GM21526 (cell line): ENCODE data around the gene UBAC1.

Source experiments
- ATAC-seq: cut with Tn5 transposase; IDR thresholded peaks from one replicate; pipeline ENCODE4 v1.9.1; 2021; ENCODE audit warnings: moderate library complexity; ENCODE audit not compliant: unreplicated experiment, low FRiP score

The UBAC1 gene

GRCh38 chr9:135961277-135961715 lies at the start of gene UBAC1:
UBAC1 (minus strand) TSS chr9:135961373; CDS start chr9:135961162, 211 bp downstream.
- peak; percentile 75 for ATAC-seq

GRCh38 chr9:136010615-136011361 lies 49.6 kb upstream of the UBAC1 start:
- no peak for ATAC-seq

- ATAC-seq: no peak
Observed at GRCh38 chr9:136010176-136010575, 49.0 kb upstream of the UBAC1 start.

GRCh38 chr9:136009516-136009915 lies 48.3 kb upstream of the UBAC1 start:
- no peak for ATAC-seq

- ATAC-seq: no peak
Observed at GRCh38 chr9:136008693-136008997, 47.5 kb upstream of the UBAC1 start.

- no peak for ATAC-seq
Observed at GRCh38 chr9:136007934-136008692, 46.9 kb upstream of the UBAC1 start.

- ATAC-seq: no peak
Observed at GRCh38 chr9:136007276-136007933, 46.2 kb upstream of the UBAC1 start.

GRCh38 chr9:136006169-136006568 lies 45.0 kb upstream of the UBAC1 start:
- no peak for ATAC-seq

- ATAC-seq: no peak
Observed at GRCh38 chr9:136004712-136005111, 43.5 kb upstream of the UBAC1 start.

GRCh38 chr9:136004219-136004618 lies 43.0 kb upstream of the UBAC1 start:
- no peak for ATAC-seq

- no peak for ATAC-seq
Observed at GRCh38 chr9:136003411-136004218, 42.4 kb upstream of the UBAC1 start.

GRCh38 chr9:136002881-136003280 lies 41.7 kb upstream of the UBAC1 start:
- ATAC-seq: no peak

- no peak for ATAC-seq
Observed at GRCh38 chr9:136002215-136002614, 41.0 kb upstream of the UBAC1 start.

GRCh38 chr9:136001231-136001630 lies 40.1 kb upstream of the UBAC1 start:
- ATAC-seq: no peak

- no peak for ATAC-seq
Observed at GRCh38 chr9:135998410-135999071, 37.4 kb upstream of the UBAC1 start.

- no peak for ATAC-seq
Observed at GRCh38 chr9:135998016-135998380, 36.8 kb upstream of the UBAC1 start.

GRCh38 chr9:135997090-135998015 lies 36.2 kb upstream of the UBAC1 start:
- no peak for ATAC-seq

GRCh38 chr9:135995816-135996215 lies 34.6 kb upstream of the UBAC1 start:
- ATAC-seq: no peak

- no peak for ATAC-seq
Observed at GRCh38 chr9:135994501-135995192, 33.5 kb upstream of the UBAC1 start.
